Stomach (tissue), 4 donors: ENCODE measurements around the gene CWC22.

Experiments
- POLR2A ChIP-seq, 4 donors: fragments of 450-650 bp; IDR thresholded peaks; one replicate each; pipeline ENCODE4 v1.6.1; 2016; ENCODE audit warnings: antibody characterized with exemption in 4 of 4, control low read depth in 2 of 4, mild to moderate bottlenecking in 1 of 4, moderate library complexity in 1 of 4
- POLR2AphosphoS5 ChIP-seq, 3 donors: sonication (generic); formaldehyde crosslinking; IDR thresholded peaks; one replicate each; pipeline ENCODE4 v1.6.1; 2016; ENCODE audit warnings: antibody characterized with exemption in 3 of 3
- TF ChIP-seq, protein P1 (sequence below), 7 experiments: fragments of 450-650 bp in 4 of 7; fragments of 200-600 bp in 3 of 7; sonication (generic) in 3 of 7; IDR thresholded peaks; one replicate each; pipeline ENCODE4 v1.5.1; 2016 to 2019; ENCODE audit warnings: antibody characterized with exemption in 7 of 7, control low read depth in 2 of 7, mild to moderate bottlenecking in 1 of 7

DNA sequence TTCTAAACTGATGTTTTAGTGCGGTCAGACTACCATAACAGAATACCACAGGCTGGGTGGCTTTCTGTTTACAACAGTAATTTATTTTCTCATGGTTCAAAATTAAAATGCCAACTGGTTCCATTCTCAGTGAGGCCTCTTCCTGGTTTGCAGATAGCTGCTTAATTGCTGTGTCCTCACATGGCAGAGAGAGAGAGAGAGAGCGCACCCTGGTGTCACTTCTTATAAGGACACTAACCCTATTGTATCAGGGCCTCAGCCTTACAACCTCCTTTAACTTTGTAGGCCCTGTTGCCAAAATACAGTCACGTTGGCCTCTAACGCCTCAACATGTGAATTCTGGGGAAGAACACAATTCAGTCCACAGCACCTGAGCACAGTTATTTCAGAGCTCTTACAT lies 108.2 kb downstream of the CWC22 start:
- TF ChIP-seq, protein P1, sequence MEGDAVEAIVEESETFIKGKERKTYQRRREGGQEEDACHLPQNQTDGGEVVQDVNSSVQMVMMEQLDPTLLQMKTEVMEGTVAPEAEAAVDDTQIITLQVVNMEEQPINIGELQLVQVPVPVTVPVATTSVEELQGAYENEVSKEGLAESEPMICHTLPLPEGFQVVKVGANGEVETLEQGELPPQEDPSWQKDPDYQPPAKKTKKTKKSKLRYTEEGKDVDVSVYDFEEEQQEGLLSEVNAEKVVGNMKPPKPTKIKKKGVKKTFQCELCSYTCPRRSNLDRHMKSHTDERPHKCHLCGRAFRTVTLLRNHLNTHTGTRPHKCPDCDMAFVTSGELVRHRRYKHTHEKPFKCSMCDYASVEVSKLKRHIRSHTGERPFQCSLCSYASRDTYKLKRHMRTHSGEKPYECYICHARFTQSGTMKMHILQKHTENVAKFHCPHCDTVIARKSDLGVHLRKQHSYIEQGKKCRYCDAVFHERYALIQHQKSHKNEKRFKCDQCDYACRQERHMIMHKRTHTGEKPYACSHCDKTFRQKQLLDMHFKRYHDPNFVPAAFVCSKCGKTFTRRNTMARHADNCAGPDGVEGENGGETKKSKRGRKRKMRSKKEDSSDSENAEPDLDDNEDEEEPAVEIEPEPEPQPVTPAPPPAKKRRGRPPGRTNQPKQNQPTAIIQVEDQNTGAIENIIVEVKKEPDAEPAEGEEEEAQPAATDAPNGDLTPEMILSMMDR (IDR thresholded peaks at IDR 0.05), result no peak
- no peak for TF ChIP-seq POLR2AphosphoS5 (IDR thresholded peaks at IDR 0.05)
- no peak for TF ChIP-seq POLR2A (IDR thresholded peaks at IDR 0.05)
